Activated CD8-positive, alpha-beta T cell treated with anti-CD3 and anti-CD28 coated beads for 36 hours (primary cell): ENCODE data around the gene SMOC1. TPM values are rescaled to one million over a fixed set of nuclear protein-coding genes. Genes with fewer than 3 reads are reported as not detected.

Source experiments
- ATAC-seq: fragments of 200-7000 bp; cut with Tn5 transposase; one replicate; pipeline ENCODE4 v1.10.0; 2021; ENCODE audit warnings: mild to moderate bottlenecking, moderate library complexity
- CTCF ChIA-PET: fragments of 350-600 bp; sonication (Branson Sonifier 250); formaldehyde crosslinking; loops from one replicate; lab custom pipeline; 2021; ENCODE audit warnings: antibody characterized with exemption; lab: Charles Lee
- POLR2A ChIA-PET: fragments of 350-600 bp; sonication (Branson Sonifier 250); formaldehyde crosslinking; loops from one replicate; lab custom pipeline; 2021; ENCODE audit warnings: antibody characterized with exemption; lab: Charles Lee
- DNase-seq: peaks from one replicate; pipeline ENCODE4 v3.0.0-alpha.2; 2020
- H3K27ac Mint-ChIP-seq: one replicate; pipeline ENCODE4 v1.8.0; 2021; ENCODE audit warnings: mild to moderate bottlenecking, mixed read lengths
- H3K27me3 Mint-ChIP-seq: one replicate; pipeline ENCODE4 v1.8.0; 2021; ENCODE audit warnings: mixed read lengths
- H3K36me3 Mint-ChIP-seq: one replicate; pipeline ENCODE4 v1.8.0; 2021; ENCODE audit warnings: low read depth, mixed read lengths
- H3K4me1 Mint-ChIP-seq: one replicate; pipeline ENCODE4 v1.8.0; 2021; ENCODE audit warnings: low read depth, mixed read lengths
- H3K4me3 Mint-ChIP-seq: one replicate; pipeline ENCODE4 v1.8.0; 2021; ENCODE audit warnings: mild to moderate bottlenecking, moderate library complexity, mixed read lengths
- H3K9me3 Mint-ChIP-seq: one replicate; pipeline ENCODE4 v1.8.0; 2021; ENCODE audit warnings: mixed read lengths
- CTCF ChIP-seq: fragments of 200-600 bp; IDR thresholded peaks from one replicate; pipeline ENCODE4 v1.8.0; 2022; ENCODE audit warnings: antibody characterized with exemption, mild to moderate bottlenecking
- intact Hi-C: fragments of 100-400 bp; cut with micrococcal nuclease; formaldehyde crosslinking; loops from one replicate; pipeline ENCODE4 v1.10.0; 2022
- total RNA-seq, 2 experiments: library from RNA; stranded (reverse); gene quantifications; one replicate each; pipeline ENCODE4 v1.2.3, GENCODE V29; 2021

SMOC1 gene
- total RNA-seq, 2 experiments from 2014 or later = not detected

GRCh38 chr14:70027785-70028428 is 148.7 kb downstream of the SMOC1 start:
- ATAC-seq = peak; percentile 89
- ChIA-PET POLR2A (no interaction called here), CTCF (interaction anchor here (0.5 to 4.6 kb wide), 47 partner anchors 8 to 692 kb away, joined by 3 to 71 read pairs (median 4); partner anchors contain the start of genes SLC10A1 and SMOC1)
- no peaks in the 10 kb centered on the region for H3K4me1 Mint-ChIP-seq
- no peak overlapping the region for H3K27ac Mint-ChIP-seq
- no peak overlapping the region for H3K4me3 Mint-ChIP-seq
- peak; percentile 81 for DNase-seq
- no peaks in the 10 kb centered on the region for H3K9me3 Mint-ChIP-seq
- no peaks in the 10 kb centered on the region for H3K36me3 Mint-ChIP-seq
- peaks cover 2% of the 10 kb centered on the region for H3K27me3 Mint-ChIP-seq
- peak; percentile 97 for TF ChIP-seq CTCF
- intact Hi-C loops = loop anchor here (2.0 kb wide), 1 partner anchor 209 kb away; no protein-coding TSS in a partner anchor

GRCh38 chr14:70029296-70030132 is 150.3 kb downstream of the SMOC1 start:
- no peak overlapping the region for H3K4me3 Mint-ChIP-seq
- no peak overlapping the region for H3K27ac Mint-ChIP-seq
- no peaks in the 10 kb centered on the region for H3K9me3 Mint-ChIP-seq
- ChIA-PET POLR2A (no interaction called here), CTCF (interaction anchor here (1.3 to 4.6 kb wide), 11 partner anchors 12 to 298 kb away, joined by 4 to 71 read pairs (median 12); no protein-coding TSS in a partner anchor)
- peaks cover 4% of the 10 kb centered on the region for H3K27me3 Mint-ChIP-seq
- no peaks in the 10 kb centered on the region for H3K4me1 Mint-ChIP-seq
- ATAC-seq = no peak
- no peaks in the 10 kb centered on the region for H3K36me3 Mint-ChIP-seq
- intact Hi-C loops = no loop called here
- DNase-seq = no peak
- TF ChIP-seq CTCF = no peak

GRCh38 chr14:70032016-70032415 is 152.8 kb downstream of the SMOC1 start:
- CTCF ChIA-PET = interaction anchor here (1.2 to 1.3 kb wide), 2 partner anchors 15 to 42 kb away, joined by 3 read pairs; no protein-coding TSS in a partner anchor
- H3K36me3 Mint-ChIP-seq = no peaks in the 10 kb centered on the region
- TF ChIP-seq CTCF = no peak

GRCh38 chr14:70032447-70032846 is 153.2 kb downstream of the SMOC1 start:
- Mint-ChIP-seq H3K4me1 (no peaks in the 10 kb centered on the region), H3K9me3 (no peaks in the 10 kb centered on the region), H3K36me3 (no peaks in the 10 kb centered on the region), H3K4me3 (no peak overlapping the region), H3K27ac (no peak overlapping the region), H3K27me3 (peaks cover 4% of the 10 kb centered on the region)
- intact Hi-C loops = no loop called here
- CTCF ChIA-PET = interaction anchor here (1.2 kb wide), 1 partner anchor 16 kb away, joined by 3 read pairs; no protein-coding TSS in a partner anchor
- TF ChIP-seq CTCF = no peak
- ATAC-seq (no peak), DNase-seq (no peak)
- POLR2A ChIA-PET = no interaction called here

More at GRCh38 chr14:70032016-70032415, 152.8 kb downstream of the SMOC1 start:
- no peak overlapping the region for H3K4me3 Mint-ChIP-seq
- POLR2A ChIA-PET = no interaction called here
- intact Hi-C loops = no loop called here
- H3K27me3 Mint-ChIP-seq = peaks cover 4% of the 10 kb centered on the region
- no peaks in the 10 kb centered on the region for H3K4me1 Mint-ChIP-seq
- H3K27ac Mint-ChIP-seq = no peak overlapping the region
- no peak for ATAC-seq
- H3K9me3 Mint-ChIP-seq = no peaks in the 10 kb centered on the region
- DNase-seq = no peak
